ENCODE measurements around the gene FRMD3. TPM values are rescaled to one million over a fixed set of nuclear protein-coding genes. Genes with fewer than 3 reads are reported as not detected.

The FRMD3 gene
- total RNA-seq, 2 experiments from 2014 or later = 0.52 to 0.80 TPM

GRCh38 chr9:83472764-83473163, 65.4 kb downstream of the FRMD3 start:
- Mint-ChIP-seq H3K4me1 (peaks cover 27% of the 10 kb centered on the region), H3K9me3 (peaks cover 7% of the 10 kb centered on the region), H3K27me3 (no peaks in the 10 kb centered on the region), H3K36me3 (peaks cover 6% of the 10 kb centered on the region), H3K27ac (peak overlapping the region; percentile 86), H3K4me3 (peak overlapping the region; percentile 67)
- DNase-seq = no peak

- peaks cover 6% of the 10 kb centered on the region for H3K36me3 Mint-ChIP-seq
- peaks cover 27% of the 10 kb centered on the region for H3K4me1 Mint-ChIP-seq
- no peaks in the 10 kb centered on the region for H3K27me3 Mint-ChIP-seq
- no peak for DNase-seq
- H3K27ac Mint-ChIP-seq = no peak overlapping the region
- H3K4me3 Mint-ChIP-seq = no peak overlapping the region
- peaks cover 7% of the 10 kb centered on the region for H3K9me3 Mint-ChIP-seq
Observed at GRCh38 chr9:83472221-83472665, 66.0 kb downstream of the FRMD3 start.

GRCh38 chr9:83471241-83471640, 67.0 kb downstream of the FRMD3 start:
- Mint-ChIP-seq H3K4me1 (peaks cover 27% of the 10 kb centered on the region), H3K4me3 (no peak overlapping the region), H3K36me3 (peaks cover 6% of the 10 kb centered on the region), H3K27ac (no peak overlapping the region), H3K9me3 (peaks cover 7% of the 10 kb centered on the region), H3K27me3 (no peaks in the 10 kb centered on the region)
- no peak for DNase-seq

GRCh38 chr9:83469722-83470121, 68.5 kb downstream of the FRMD3 start:
- H3K4me1 Mint-ChIP-seq = peaks cover 27% of the 10 kb centered on the region
- H3K4me3 Mint-ChIP-seq = no peak overlapping the region
- H3K27ac Mint-ChIP-seq = no peak overlapping the region
- H3K9me3 Mint-ChIP-seq = peaks cover 3% of the 10 kb centered on the region
- H3K27me3 Mint-ChIP-seq = no peaks in the 10 kb centered on the region
- H3K36me3 Mint-ChIP-seq = peaks cover 4% of the 10 kb centered on the region
- no peak for DNase-seq

- H3K27ac Mint-ChIP-seq = no peak overlapping the region
- H3K9me3 Mint-ChIP-seq = peaks cover 3% of the 10 kb centered on the region
- H3K4me1 Mint-ChIP-seq = peaks cover 19% of the 10 kb centered on the region
- no peak overlapping the region for H3K4me3 Mint-ChIP-seq
- H3K36me3 Mint-ChIP-seq = peaks cover 4% of the 10 kb centered on the region
- no peak for DNase-seq
- no peaks in the 10 kb centered on the region for H3K27me3 Mint-ChIP-seq
Observed at GRCh38 chr9:83468821-83469220, 69.4 kb downstream of the FRMD3 start.

- Mint-ChIP-seq H3K9me3 (no peaks in the 10 kb centered on the region), H3K4me3 (no peak overlapping the region), H3K36me3 (peaks cover 3% of the 10 kb centered on the region), H3K27me3 (no peaks in the 10 kb centered on the region), H3K4me1 (peaks cover 2% of the 10 kb centered on the region), H3K27ac (no peak overlapping the region)
- DNase-seq = no peak
Observed at GRCh38 chr9:83466877-83467276, 71.3 kb downstream of the FRMD3 start.

- DNase-seq = no peak
- H3K27ac Mint-ChIP-seq = no peak overlapping the region
- H3K27me3 Mint-ChIP-seq = no peaks in the 10 kb centered on the region
- no peak overlapping the region for H3K4me3 Mint-ChIP-seq
- peaks cover 3% of the 10 kb centered on the region for H3K36me3 Mint-ChIP-seq
- peaks cover under 1% of the 10 kb centered on the region for H3K9me3 Mint-ChIP-seq
- no peaks in the 10 kb centered on the region for H3K4me1 Mint-ChIP-seq
Observed at GRCh38 chr9:83466351-83466750, 71.8 kb downstream of the FRMD3 start.

GRCh38 chr9:83459830-83460229, 78.4 kb downstream of the FRMD3 start:
- H3K4me3 Mint-ChIP-seq = no peak overlapping the region
- H3K27me3 Mint-ChIP-seq = no peaks in the 10 kb centered on the region
- no peak for DNase-seq
- H3K27ac Mint-ChIP-seq = no peak overlapping the region
- no peaks in the 10 kb centered on the region for H3K4me1 Mint-ChIP-seq
- H3K9me3 Mint-ChIP-seq = peaks cover 4% of the 10 kb centered on the region
- peaks cover 4% of the 10 kb centered on the region for H3K36me3 Mint-ChIP-seq

GRCh38 chr9:83458530-83458929, 79.7 kb downstream of the FRMD3 start:
- no peak for DNase-seq
- H3K27ac Mint-ChIP-seq = no peak overlapping the region
- H3K4me1 Mint-ChIP-seq = no peaks in the 10 kb centered on the region
- H3K4me3 Mint-ChIP-seq = no peak overlapping the region
- peaks cover 4% of the 10 kb centered on the region for H3K36me3 Mint-ChIP-seq
- H3K9me3 Mint-ChIP-seq = peaks cover 4% of the 10 kb centered on the region
- H3K27me3 Mint-ChIP-seq = no peaks in the 10 kb centered on the region

- H3K4me1 Mint-ChIP-seq = no peaks in the 10 kb centered on the region
- DNase-seq = no peak
- peaks cover 1% of the 10 kb centered on the region for H3K36me3 Mint-ChIP-seq
- H3K4me3 Mint-ChIP-seq = no peak overlapping the region
- H3K27ac Mint-ChIP-seq = no peak overlapping the region
- no peaks in the 10 kb centered on the region for H3K27me3 Mint-ChIP-seq
- H3K9me3 Mint-ChIP-seq = peaks cover 4% of the 10 kb centered on the region
Observed at GRCh38 chr9:83457005-83457404, 81.2 kb downstream of the FRMD3 start.

- Mint-ChIP-seq H3K27ac (no peak overlapping the region), H3K4me1 (no peaks in the 10 kb centered on the region), H3K4me3 (no peak overlapping the region), H3K9me3 (peaks cover 2% of the 10 kb centered on the region), H3K27me3 (no peaks in the 10 kb centered on the region), H3K36me3 (peaks cover 1% of the 10 kb centered on the region)
- no peak for DNase-seq
Observed at GRCh38 chr9:83456226-83456625, 82.0 kb downstream of the FRMD3 start.

- peaks cover 1% of the 10 kb centered on the region for H3K36me3 Mint-ChIP-seq
- no peaks in the 10 kb centered on the region for H3K4me1 Mint-ChIP-seq
- no peaks in the 10 kb centered on the region for H3K9me3 Mint-ChIP-seq
- H3K4me3 Mint-ChIP-seq = no peak overlapping the region
- H3K27me3 Mint-ChIP-seq = no peaks in the 10 kb centered on the region
- no peak overlapping the region for H3K27ac Mint-ChIP-seq
- no peak for DNase-seq
Observed at GRCh38 chr9:83454076-83454475, 84.1 kb downstream of the FRMD3 start.

- Mint-ChIP-seq H3K4me1 (no peaks in the 10 kb centered on the region), H3K36me3 (peaks cover 1% of the 10 kb centered on the region), H3K27me3 (no peaks in the 10 kb centered on the region), H3K27ac (no peak overlapping the region), H3K9me3 (no peaks in the 10 kb centered on the region), H3K4me3 (no peak overlapping the region)
- DNase-seq = no peak
Observed at GRCh38 chr9:83451308-83451707, 86.9 kb downstream of the FRMD3 start.

GRCh38 chr9:83449983-83450382, 88.2 kb downstream of the FRMD3 start:
- H3K27me3 Mint-ChIP-seq = no peaks in the 10 kb centered on the region
- H3K36me3 Mint-ChIP-seq = no peaks in the 10 kb centered on the region
- H3K9me3 Mint-ChIP-seq = no peaks in the 10 kb centered on the region
- H3K4me3 Mint-ChIP-seq = no peak overlapping the region
- no peak overlapping the region for H3K27ac Mint-ChIP-seq
- no peak for DNase-seq
- H3K4me1 Mint-ChIP-seq = no peaks in the 10 kb centered on the region

GRCh38 chr9:83449166-83449565, 89.0 kb downstream of the FRMD3 start:
- Mint-ChIP-seq H3K36me3 (no peaks in the 10 kb centered on the region), H3K27me3 (no peaks in the 10 kb centered on the region), H3K4me1 (no peaks in the 10 kb centered on the region), H3K9me3 (no peaks in the 10 kb centered on the region), H3K27ac (no peak overlapping the region), H3K4me3 (no peak overlapping the region)
- DNase-seq = no peak

- H3K36me3 Mint-ChIP-seq = no peaks in the 10 kb centered on the region
- H3K9me3 Mint-ChIP-seq = no peaks in the 10 kb centered on the region
- no peaks in the 10 kb centered on the region for H3K27me3 Mint-ChIP-seq
- no peak for DNase-seq
- H3K4me1 Mint-ChIP-seq = no peaks in the 10 kb centered on the region
- H3K27ac Mint-ChIP-seq = no peak overlapping the region
- H3K4me3 Mint-ChIP-seq = no peak overlapping the region
Observed at GRCh38 chr9:83448626-83449025, 89.6 kb downstream of the FRMD3 start.

GRCh38 chr9:83447351-83447750, 90.8 kb downstream of the FRMD3 start:
- H3K4me3 Mint-ChIP-seq = no peak overlapping the region
- no peak for DNase-seq
- no peaks in the 10 kb centered on the region for H3K4me1 Mint-ChIP-seq
- no peaks in the 10 kb centered on the region for H3K27me3 Mint-ChIP-seq
- no peak overlapping the region for H3K27ac Mint-ChIP-seq
- no peaks in the 10 kb centered on the region for H3K9me3 Mint-ChIP-seq
- H3K36me3 Mint-ChIP-seq = no peaks in the 10 kb centered on the region

Data from activated naive CD8-positive, alpha-beta T cell treated with anti-CD3 and anti-CD28 coated beads for 36 hours (primary cell).